ENCODE measurements around the gene SLC35A2. TPM values are rescaled to one million over a fixed set of nuclear protein-coding genes. Genes with fewer than 3 reads are reported as not detected.

SLC35A2 gene
- total RNA-seq, 5 donors from 2014 or later (not counting 1 experiment from before 2014, with no cell fraction given): 14.2 to 35.1 (median 16.2) TPM

GRCh38 chrX:48908600-48908999 is 2.8 kb downstream of the SLC35A2 start:
- H3K27ac Mint-ChIP-seq: no peak overlapping the region
- peaks cover 0 to 11% of the 10 kb centered on the region in 2 donors for H3K27me3 Mint-ChIP-seq

DNA sequence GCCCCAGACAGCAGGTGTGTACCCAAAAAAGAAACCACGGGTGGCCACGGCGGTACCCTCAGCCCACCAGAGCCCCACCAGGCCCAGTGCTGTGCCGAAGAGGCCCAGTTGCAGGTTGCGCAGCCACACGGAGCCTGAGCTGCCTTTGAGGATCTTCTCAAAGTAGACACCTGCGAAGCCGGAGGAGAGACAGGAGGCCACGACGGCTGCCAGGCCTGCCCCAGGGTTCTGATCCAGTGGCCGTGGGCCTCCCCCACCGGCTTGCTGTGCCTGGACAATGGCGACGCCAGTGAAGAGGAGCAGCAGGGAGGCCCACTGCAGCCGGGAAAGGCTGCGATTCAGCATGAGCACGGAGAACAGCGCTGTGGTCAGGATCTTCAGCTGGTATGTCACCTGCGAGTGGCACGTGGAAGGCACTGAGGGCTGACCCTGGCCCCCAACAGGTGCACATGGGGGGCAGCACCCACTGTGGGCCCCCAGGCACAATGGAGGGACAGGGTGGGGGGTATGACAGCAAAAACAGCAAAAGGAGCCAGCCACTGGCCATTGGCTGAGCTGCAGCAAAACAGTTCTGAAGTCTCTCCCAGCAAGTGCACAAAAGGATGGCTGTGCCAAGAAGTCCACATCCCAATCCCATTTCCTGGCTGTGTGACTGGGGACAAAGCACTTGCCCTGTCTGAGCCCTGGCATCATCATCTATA is 6.2 kb downstream of the SLC35A2 start:
- peaks cover under 1 to 5% (median under 1%) of the 10 kb centered on the region in 3 donors for H3K4me1 Mint-ChIP-seq
- Histone ChIP-seq H3K4me1 (ENCODE audit: control insufficient read depth in 1 of 2, extremely low read depth in 1 of 2, insufficient read depth in 2 of 2, low read length in 2 of 2) (peaks cover 0 to 2% of the 10 kb centered on the region in 2 experiments), H3K4me3 (ENCODE audit: control insufficient read depth in 1 of 2, extremely low read depth in 1 of 2, low read length in 1 of 2) (no peak overlapping the region), H3K27ac (ENCODE audit: low read length) (no peak overlapping the region), H3K9me3 (no peaks in the 10 kb centered on the region), H3K36me3 (ENCODE audit: control insufficient read depth in 2 of 2, extremely low read depth in 1 of 2, insufficient read depth in 1 of 2, low read length in 1 of 2) (peaks cover 6 to 45% of the 10 kb centered on the region in 2 donors), H3K27me3 (replicated peaks in 1 of 2; ENCODE audit: control insufficient read depth in 2 of 2, extremely low read depth in 1 of 2, insufficient read depth in 2 of 2, low read length in 1 of 2) (no peaks in the 10 kb centered on the region)
- no peak overlapping the region for H3K27ac Mint-ChIP-seq
- peaks cover 11% of the 10 kb centered on the region for H3K36me3 Mint-ChIP-seq
- ChIA-PET POLR2A (no interaction called here), CTCF (no interaction called here)
- ATAC-seq (replicated peaks in 1 of 4) (peak in 1 of 4 experiments; percentile 3), DNase-seq (no peak)
- no peak overlapping the region for H3K4me3 Mint-ChIP-seq
- 90% methylated on average over 17 of the region's 20 CpGs for WGBS (ENCODE audit: insufficient coverage)
- peaks cover 0 to 4% of the 10 kb centered on the region in 2 donors for H3K27me3 Mint-ChIP-seq
- H3K9me3 Mint-ChIP-seq: no peaks in the 10 kb centered on the region

More at GRCh38 chrX:48908600-48908999, 2.8 kb downstream of the SLC35A2 start:
- Histone ChIP-seq H3K27ac (ENCODE audit: low read length) (no peak overlapping the region), H3K36me3 (ENCODE audit: control insufficient read depth in 2 of 2, extremely low read depth in 1 of 2, insufficient read depth in 1 of 2, low read length in 1 of 2) (peaks cover 6 to 26% of the 10 kb centered on the region in 2 donors), H3K27me3 (replicated peaks in 1 of 2; ENCODE audit: control insufficient read depth in 2 of 2, extremely low read depth in 1 of 2, insufficient read depth in 2 of 2, low read length in 1 of 2) (no peaks in the 10 kb centered on the region), H3K4me3 (ENCODE audit: control insufficient read depth in 1 of 2, extremely low read depth in 1 of 2, low read length in 1 of 2) (no peak overlapping the region), H3K4me1 (ENCODE audit: control insufficient read depth in 1 of 2, extremely low read depth in 1 of 2, insufficient read depth in 2 of 2, low read length in 2 of 2) (peaks cover 0 to 27% of the 10 kb centered on the region in 2 experiments), H3K9me3 (no peaks in the 10 kb centered on the region)
- no peaks in the 10 kb centered on the region for H3K9me3 Mint-ChIP-seq
- no CpG with 5 or more reads among the region's 1 CpG for WGBS (ENCODE audit: insufficient coverage)
- H3K36me3 Mint-ChIP-seq: peaks cover 8% of the 10 kb centered on the region
- no peak for DNase-seq
- ChIA-PET POLR2A (no interaction called here), CTCF (no interaction called here)
- peaks cover 27 to 33% (median 33%) of the 10 kb centered on the region in 3 donors for H3K4me1 Mint-ChIP-seq
- ATAC-seq (replicated peaks in 1 of 4): no peak
- H3K4me3 Mint-ChIP-seq: no peak overlapping the region

DNA sequence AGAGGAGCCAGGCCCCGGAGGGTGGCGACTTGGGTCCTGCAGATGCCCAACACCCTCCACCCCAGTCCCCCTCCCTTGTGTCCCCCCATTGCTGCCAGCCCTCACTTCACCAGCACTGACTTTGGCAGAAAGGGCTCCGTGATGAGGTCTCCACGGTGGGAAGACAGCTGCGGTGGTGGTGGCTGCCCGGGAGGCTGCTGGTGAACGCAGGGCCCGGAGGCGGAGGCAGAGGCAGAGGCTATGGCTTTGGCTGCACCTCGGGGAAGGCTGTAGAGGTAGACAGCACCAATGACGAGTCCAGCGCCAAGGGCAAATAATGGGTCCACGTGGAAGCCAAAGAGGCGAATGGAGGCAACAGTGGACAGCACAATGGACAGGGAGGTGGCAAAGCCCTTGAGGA is 6.8 kb downstream of the SLC35A2 start:
- Histone ChIP-seq H3K27me3 (replicated peaks in 1 of 2; ENCODE audit: control insufficient read depth in 2 of 2, extremely low read depth in 1 of 2, insufficient read depth in 2 of 2, low read length in 1 of 2) (no peaks in the 10 kb centered on the region), H3K36me3 (ENCODE audit: control insufficient read depth in 2 of 2, extremely low read depth in 1 of 2, insufficient read depth in 1 of 2, low read length in 1 of 2) (peaks cover 6 to 44% of the 10 kb centered on the region in 2 donors), H3K4me1 (ENCODE audit: control insufficient read depth in 1 of 2, extremely low read depth in 1 of 2, insufficient read depth in 2 of 2, low read length in 2 of 2) (no peaks in the 10 kb centered on the region), H3K27ac (ENCODE audit: low read length) (no peak overlapping the region), H3K4me3 (ENCODE audit: control insufficient read depth in 1 of 2, extremely low read depth in 1 of 2, low read length in 1 of 2) (no peak overlapping the region), H3K9me3 (no peaks in the 10 kb centered on the region)
- CTCF ChIA-PET: interaction anchor here in 1 of 2 donors (0.6 kb wide), 1 partner anchor 246 kb away, joined by 5 read pairs; no protein-coding TSS in a partner anchor
- Mint-ChIP-seq H3K27ac (no peak overlapping the region), H3K27me3 (peaks cover 0 to 4% of the 10 kb centered on the region in 2 donors), H3K9me3 (no peaks in the 10 kb centered on the region), H3K4me3 (no peak overlapping the region), H3K36me3 (peaks cover 11% of the 10 kb centered on the region), H3K4me1 (peaks cover 0 to 5% (median 0%) of the 10 kb centered on the region in 3 donors)
- WGBS (ENCODE audit: insufficient coverage): 93% methylated on average over 7 of the region's 14 CpGs
- DNase-seq (no peak), ATAC-seq (replicated peaks in 1 of 4) (peak in 1 of 4 experiments; percentile 4)
- POLR2A ChIA-PET: no interaction called here

GRCh38 chrX:48904180-48904579 is 7.3 kb downstream of the SLC35A2 start:
- WGBS (ENCODE audit: insufficient coverage): no CpG with 5 or more reads among the region's 8 CpGs
- no peak for DNase-seq
- ATAC-seq (replicated peaks in 1 of 4): peak in 1 of 4 experiments; percentile 4
- Histone ChIP-seq H3K9me3 (no peaks in the 10 kb centered on the region), H3K27ac (ENCODE audit: low read length) (no peak overlapping the region), H3K36me3 (ENCODE audit: control insufficient read depth in 2 of 2, extremely low read depth in 1 of 2, insufficient read depth in 1 of 2, low read length in 1 of 2) (peaks cover 6 to 40% of the 10 kb centered on the region in 2 donors), H3K4me3 (ENCODE audit: control insufficient read depth in 1 of 2, extremely low read depth in 1 of 2, low read length in 1 of 2) (no peak overlapping the region), H3K4me1 (ENCODE audit: control insufficient read depth in 1 of 2, extremely low read depth in 1 of 2, insufficient read depth in 2 of 2, low read length in 2 of 2) (peaks cover 0 to 3% of the 10 kb centered on the region in 2 experiments), H3K27me3 (replicated peaks in 1 of 2; ENCODE audit: control insufficient read depth in 2 of 2, extremely low read depth in 1 of 2, insufficient read depth in 2 of 2, low read length in 1 of 2) (no peaks in the 10 kb centered on the region)
- Mint-ChIP-seq H3K27me3 (peaks cover 0 to 4% of the 10 kb centered on the region in 2 donors), H3K4me3 (peak overlapping the region in 1 of 3 donors; percentile 3), H3K4me1 (peaks cover 0 to 6% (median 0%) of the 10 kb centered on the region in 3 donors), H3K36me3 (peaks cover 11% of the 10 kb centered on the region), H3K27ac (peak overlapping the region in 1 of 2 donors; percentile 11), H3K9me3 (no peaks in the 10 kb centered on the region)
- CTCF ChIA-PET: interaction anchor here in 1 of 2 donors (0.6 kb wide), 1 partner anchor 246 kb away, joined by 5 read pairs; no protein-coding TSS in a partner anchor
- POLR2A ChIA-PET: interaction anchor here in 1 of 2 donors (1.4 kb wide), 1 partner anchor 25 kb away, joined by 3 read pairs; no protein-coding TSS in a partner anchor

DNA sequence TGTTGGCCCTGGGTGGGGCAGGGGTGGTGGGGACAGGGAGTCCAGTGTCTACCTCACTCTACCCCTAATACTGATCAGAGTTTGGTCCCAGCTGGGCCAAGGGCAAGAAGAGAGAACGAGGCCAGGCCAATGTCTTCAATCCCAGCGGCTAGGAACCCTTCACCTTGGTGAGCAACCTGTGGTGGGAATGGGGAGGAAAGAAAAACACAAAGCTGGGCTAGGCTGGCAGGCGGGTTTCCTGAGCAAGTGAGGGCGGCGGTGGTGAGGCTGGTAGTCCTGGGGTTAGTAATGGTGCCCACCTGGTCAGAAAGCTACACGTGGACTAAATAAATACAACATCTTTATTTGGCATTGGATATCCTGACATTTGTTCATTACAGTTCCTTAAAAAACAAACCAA is 8.2 kb downstream of the SLC35A2 start:
- Histone ChIP-seq H3K27me3 (replicated peaks in 1 of 2; ENCODE audit: control insufficient read depth in 2 of 2, extremely low read depth in 1 of 2, insufficient read depth in 2 of 2, low read length in 1 of 2) (no peaks in the 10 kb centered on the region), H3K4me1 (ENCODE audit: control insufficient read depth in 1 of 2, extremely low read depth in 1 of 2, insufficient read depth in 2 of 2, low read length in 2 of 2) (peaks cover 0 to 12% of the 10 kb centered on the region in 2 experiments), H3K27ac (ENCODE audit: low read length) (no peak overlapping the region), H3K4me3 (ENCODE audit: control insufficient read depth in 1 of 2, extremely low read depth in 1 of 2, low read length in 1 of 2) (no peak overlapping the region), H3K9me3 (no peaks in the 10 kb centered on the region), H3K36me3 (ENCODE audit: control insufficient read depth in 2 of 2, extremely low read depth in 1 of 2, insufficient read depth in 1 of 2, low read length in 1 of 2) (peaks cover 6 to 40% of the 10 kb centered on the region in 2 donors)
- DNase-seq (no peak), ATAC-seq (replicated peaks in 1 of 4) (no peak)
- Mint-ChIP-seq H3K4me3 (no peak overlapping the region), H3K36me3 (peaks cover 8% of the 10 kb centered on the region), H3K4me1 (peaks cover 0 to 9% (median 3%) of the 10 kb centered on the region in 3 donors), H3K27me3 (no peaks in the 10 kb centered on the region), H3K27ac (no peak overlapping the region), H3K9me3 (no peaks in the 10 kb centered on the region)
- no CpG with 5 or more reads among the region's 6 CpGs for WGBS (ENCODE audit: insufficient coverage)
- ChIA-PET CTCF (no interaction called here), POLR2A (interaction anchor here (0.6 to 1.4 kb wide), 4 partner anchors 26 to 177 kb away, joined by 3 to 6 read pairs (median 4); no protein-coding TSS in a partner anchor)

DNA sequence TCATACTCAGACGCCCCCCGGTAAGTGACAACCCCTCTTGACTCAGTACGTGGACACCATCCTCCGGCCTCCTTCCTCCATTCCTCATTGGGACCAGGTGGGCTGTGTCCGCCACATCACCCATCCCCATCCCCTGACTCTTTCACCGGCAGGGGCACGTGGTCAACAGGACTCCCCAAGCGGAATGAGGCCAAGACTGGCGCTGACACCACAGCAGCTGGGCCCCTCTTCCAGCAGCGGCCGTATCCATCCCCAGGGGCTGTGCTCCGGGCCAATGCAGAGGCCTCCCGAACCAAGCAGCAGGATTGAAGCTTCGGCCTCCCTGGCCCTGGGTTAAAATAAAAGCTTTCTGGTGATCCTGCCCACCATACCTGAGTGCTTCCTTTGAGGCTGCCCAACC is 8.7 kb downstream of the SLC35A2 start:
- ChIA-PET CTCF (no interaction called here), POLR2A (interaction anchor here in 1 of 2 donors (0.6 to 1.4 kb wide), 2 partner anchors 27 to 113 kb away, joined by 3 to 4 read pairs; no protein-coding TSS in a partner anchor)
- Histone ChIP-seq H3K36me3 (ENCODE audit: control insufficient read depth in 2 of 2, extremely low read depth in 1 of 2, insufficient read depth in 1 of 2, low read length in 1 of 2) (peaks cover 6 to 40% of the 10 kb centered on the region in 2 donors), H3K4me3 (ENCODE audit: control insufficient read depth in 1 of 2, extremely low read depth in 1 of 2, low read length in 1 of 2) (no peak overlapping the region), H3K27me3 (replicated peaks in 1 of 2; ENCODE audit: control insufficient read depth in 2 of 2, extremely low read depth in 1 of 2, insufficient read depth in 2 of 2, low read length in 1 of 2) (no peaks in the 10 kb centered on the region), H3K9me3 (no peaks in the 10 kb centered on the region), H3K4me1 (ENCODE audit: control insufficient read depth in 1 of 2, extremely low read depth in 1 of 2, insufficient read depth in 2 of 2, low read length in 2 of 2) (peaks cover 0 to 15% of the 10 kb centered on the region in 2 experiments), H3K27ac (ENCODE audit: low read length) (no peak overlapping the region)
- ATAC-seq (replicated peaks in 1 of 4) (no peak), DNase-seq (no peak)
- Mint-ChIP-seq H3K27me3 (no peaks in the 10 kb centered on the region), H3K27ac (no peak overlapping the region), H3K4me1 (peaks cover 0 to 13% (median 6%) of the 10 kb centered on the region in 3 donors), H3K36me3 (peaks cover 8% of the 10 kb centered on the region), H3K9me3 (no peaks in the 10 kb centered on the region), H3K4me3 (no peak overlapping the region)
- WGBS (ENCODE audit: insufficient coverage): no CpG with 5 or more reads among the region's 14 CpGs

All from T-cell (primary cell).